IPS-NIHi7 (cell line): ENCODE data around the gene APOOL.
A peak's percentile ranks its signal among the peaks of the same experiment; 100 is the strongest.
"Not testable (repeated sequence)": the region's sequence is repeated elsewhere in the genome, so short reads cannot be mapped to it uniquely, and the experiment has no call there.

Experiments used
- DNase-seq: peaks from one replicate; pipeline ENCODE4 v3.0.0; 2012; ENCODE audit warnings: mixed read lengths; ENCODE audit errors: extremely low spot score

The APOOL gene, protein sequence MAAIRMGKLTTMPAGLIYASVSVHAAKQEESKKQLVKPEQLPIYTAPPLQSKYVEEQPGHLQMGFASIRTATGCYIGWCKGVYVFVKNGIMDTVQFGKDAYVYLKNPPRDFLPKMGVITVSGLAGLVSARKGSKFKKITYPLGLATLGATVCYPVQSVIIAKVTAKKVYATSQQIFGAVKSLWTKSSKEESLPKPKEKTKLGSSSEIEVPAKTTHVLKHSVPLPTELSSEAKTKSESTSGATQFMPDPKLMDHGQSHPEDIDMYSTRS

DNA sequence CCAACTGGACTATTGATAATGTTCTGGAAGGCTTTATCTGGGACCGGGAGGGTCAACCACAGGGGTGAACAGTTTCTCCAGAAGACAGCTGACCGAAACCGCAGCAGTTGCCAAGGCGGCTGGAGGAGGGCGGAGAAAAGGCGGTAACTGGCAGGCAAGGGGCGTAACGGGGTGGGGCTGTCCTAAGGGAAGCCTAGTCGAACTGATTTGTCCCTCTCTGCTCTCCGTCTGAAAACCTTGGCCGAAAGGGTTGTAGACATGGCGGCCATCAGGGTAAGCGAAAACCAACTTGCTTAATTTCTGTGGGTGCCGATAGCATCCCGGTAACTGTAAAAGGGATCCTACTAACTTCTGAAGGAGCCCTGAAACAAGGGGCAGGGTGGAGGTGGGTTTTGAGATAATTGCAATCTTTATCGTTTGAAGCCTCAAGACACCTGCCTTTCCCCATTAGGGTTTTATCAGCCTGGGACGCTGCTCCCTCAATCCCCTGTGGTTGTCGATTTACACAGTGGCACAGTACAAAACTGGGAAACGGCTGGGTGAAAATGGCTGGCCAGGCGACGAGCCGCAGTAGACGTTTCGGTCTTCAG lies at the start of gene APOOL:
TSS of gene APOOL (plus strand) at position 223 of the 590 bp plus-strand sequence. CDS start at position 259, 36 bp downstream.
- peak; percentile 73 for DNase-seq

DNA sequence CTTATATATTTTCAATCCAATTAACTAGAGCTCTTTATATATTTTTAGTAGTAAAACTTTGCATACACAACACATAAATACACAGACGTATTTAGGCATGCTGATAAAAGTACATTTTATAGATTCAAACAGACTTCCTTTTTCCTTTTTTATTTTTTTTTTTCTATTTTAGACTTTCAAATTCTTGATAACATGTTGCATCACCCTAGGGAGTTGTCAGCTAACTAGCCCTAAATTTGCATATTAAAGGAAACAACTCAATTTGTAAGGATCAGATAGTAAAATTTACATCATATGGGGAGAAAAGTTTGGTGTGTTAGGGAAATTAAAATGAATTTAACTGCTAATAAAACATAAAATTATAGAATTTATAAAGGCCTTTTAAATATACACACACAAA lies 47.4 kb upstream of the APOOL start:
- no peak for DNase-seq

GRCh38 chrX:84974803-84975202 lies 28.9 kb upstream of the APOOL start:
- no peak for DNase-seq

DNA sequence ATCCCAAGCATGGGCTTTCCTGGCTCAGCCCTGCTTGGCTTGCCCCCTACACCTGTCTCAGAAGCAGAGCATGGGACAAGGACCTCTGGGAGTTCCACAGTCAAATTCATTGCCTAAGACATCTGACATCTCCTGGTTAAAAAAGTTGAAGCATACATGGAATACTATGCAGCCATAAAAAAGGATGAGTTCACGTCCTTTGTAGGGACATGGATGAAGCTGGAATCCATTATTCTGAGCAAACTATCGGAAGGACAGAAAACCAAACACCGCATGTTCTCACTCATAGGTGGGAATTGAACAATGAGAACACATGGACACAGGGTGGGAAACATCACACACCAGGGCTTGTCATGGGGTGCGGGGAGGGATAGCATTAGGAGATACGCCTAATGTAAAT lies 11.9 kb upstream of the APOOL start:
- not testable (repeated sequence) for DNase-seq

- no peak for DNase-seq
These were observed 10.5 kb upstream of the APOOL start for GRCh38 chrX:84993150-84993549.

GRCh38 chrX:85001344-85001743 lies 2.3 kb upstream of the APOOL start:
- no peak for DNase-seq

DNA sequence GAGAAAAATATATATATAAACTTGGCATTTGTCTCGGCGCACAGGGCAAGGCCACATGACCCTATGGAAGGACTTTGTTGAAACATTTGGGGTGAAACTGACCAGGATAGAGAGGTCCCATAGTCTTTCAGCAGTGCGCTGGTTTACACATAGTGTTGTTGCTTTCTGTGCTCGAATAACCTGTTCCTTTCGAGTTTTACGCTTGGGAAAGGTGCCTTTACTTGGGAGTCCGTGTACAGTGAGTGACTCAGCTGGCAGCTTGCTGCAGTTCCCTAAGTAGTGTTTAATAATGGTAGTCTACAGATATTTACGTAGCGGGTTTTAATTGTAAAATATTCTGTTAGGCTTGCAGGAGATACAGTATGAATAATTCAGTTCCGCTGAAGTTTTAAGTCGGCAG lies 578 bp downstream of the APOOL start:
- no peak for DNase-seq

GRCh38 chrX:85012098-85012497 lies 8.4 kb downstream of the APOOL start:
- no peak for DNase-seq

- DNase-seq, result not testable (repeated sequence)
These were observed 11.7 kb downstream of the APOOL start for GRCh38 chrX:85015351-85015750.

GRCh38 chrX:85017721-85018120 lies 14.0 kb downstream of the APOOL start:
- DNase-seq, result no peak

GRCh38 chrX:85018471-85018870 lies 14.8 kb downstream of the APOOL start:
- DNase-seq, result no peak

DNA sequence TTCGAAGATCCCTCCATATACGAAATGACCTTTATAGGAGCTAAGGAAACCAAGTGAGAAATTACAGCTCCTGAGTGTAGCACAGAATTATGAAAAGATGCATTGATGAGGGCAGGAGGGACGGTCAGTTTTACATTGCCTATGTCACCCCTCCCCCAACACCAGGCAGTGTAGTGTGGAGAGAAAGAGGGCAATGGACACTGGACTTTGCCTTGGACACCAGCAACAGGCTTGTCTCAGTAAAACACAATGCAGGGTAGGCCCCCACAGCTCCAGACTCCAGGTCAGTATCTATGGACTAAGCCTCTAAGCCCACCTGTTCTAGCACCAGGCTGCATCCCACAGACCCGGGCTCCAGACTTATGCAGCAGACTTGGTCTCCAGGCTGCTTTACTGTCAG lies 16.5 kb downstream of the APOOL start:
- DNase-seq, result no peak

- DNase-seq, result no peak
These were observed 20.4 kb downstream of the APOOL start for GRCh38 chrX:85024044-85024443.

GRCh38 chrX:85024562-85024961 lies 20.9 kb downstream of the APOOL start:
- DNase-seq, result no peak

- DNase-seq, result no peak
These were observed 22.5 kb downstream of the APOOL start for GRCh38 chrX:85026170-85026569.

DNA sequence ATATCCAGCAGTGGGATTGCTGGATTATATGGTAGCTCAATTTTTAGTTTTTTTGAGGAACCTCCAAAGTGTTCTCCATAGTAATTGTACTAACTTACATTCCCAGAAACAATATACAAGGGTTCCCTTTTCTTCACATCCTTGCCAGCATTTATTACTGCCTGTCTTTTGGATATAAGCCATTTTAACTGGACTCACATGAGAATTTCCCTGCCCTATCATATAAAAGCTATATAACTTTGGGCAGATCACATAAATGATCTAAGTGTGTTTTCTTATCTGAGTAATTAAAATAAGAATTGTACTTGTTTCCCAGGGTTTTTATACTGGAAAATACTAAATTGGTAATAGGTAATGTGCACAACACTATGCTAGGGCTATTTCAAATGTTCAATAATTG lies 25.4 kb downstream of the APOOL start:
- no peak for DNase-seq

GRCh38 chrX:85031505-85031904 lies 27.8 kb downstream of the APOOL start:
- no peak for DNase-seq

DNA sequence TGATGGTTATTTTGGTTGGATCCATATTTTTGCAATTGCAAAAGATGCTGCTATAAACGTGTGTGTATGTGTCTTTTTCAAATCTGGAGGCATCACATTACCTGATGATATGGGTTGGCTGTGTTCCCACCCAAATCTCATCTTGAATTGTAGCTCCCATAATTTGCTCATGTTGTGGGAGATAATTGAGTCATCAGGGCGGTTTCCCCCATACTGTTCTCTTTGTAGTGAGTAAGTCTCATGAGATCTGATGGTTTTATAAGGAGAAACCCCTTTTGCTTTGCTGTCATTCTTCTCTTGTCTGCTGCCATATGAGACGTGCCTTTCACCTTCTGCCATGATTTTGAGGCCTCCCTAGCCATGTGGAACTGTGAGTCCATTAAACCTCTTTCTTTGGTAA lies 33.4 kb downstream of the APOOL start:
- DNase-seq, result no peak

DNA sequence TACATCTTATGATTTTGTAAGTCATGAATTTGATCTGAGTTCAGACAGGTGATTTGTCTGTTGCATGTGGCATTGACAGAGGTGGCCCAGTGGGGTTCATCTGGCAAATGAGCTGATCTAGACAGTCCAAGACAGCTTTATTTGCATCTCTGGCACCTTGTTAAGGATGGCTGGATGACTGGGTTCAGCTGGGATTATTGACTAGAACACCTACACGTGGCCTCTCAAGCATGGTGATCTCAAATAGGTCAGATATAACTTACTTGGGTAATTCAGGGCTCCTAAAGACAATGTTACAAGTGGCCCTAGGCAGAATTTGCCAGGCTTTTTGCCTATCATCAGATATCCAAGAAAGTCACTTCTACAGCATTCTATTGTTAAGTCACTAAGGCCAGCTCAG lies 48.0 kb downstream of the APOOL start:
- DNase-seq, result no peak

DNA sequence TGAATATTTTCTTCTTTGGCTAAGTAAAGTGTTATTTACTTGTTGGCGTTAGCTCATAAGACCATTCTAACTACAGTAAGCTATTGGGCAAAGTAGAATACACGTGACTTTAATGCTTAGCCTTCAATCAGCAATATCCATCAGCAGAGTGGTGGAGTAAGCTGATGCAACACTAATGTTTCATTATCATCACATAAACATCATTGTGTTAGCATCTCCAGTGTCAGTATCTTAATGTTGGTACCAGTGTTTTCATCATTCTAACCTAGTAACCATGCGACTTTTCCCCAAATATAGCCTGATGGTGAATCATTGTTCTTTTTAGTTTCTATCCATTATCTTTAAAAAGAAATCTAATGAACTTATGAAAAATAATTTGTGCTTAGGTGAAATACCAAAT lies 48.5 kb downstream of the APOOL start:
- no peak for DNase-seq

DNA sequence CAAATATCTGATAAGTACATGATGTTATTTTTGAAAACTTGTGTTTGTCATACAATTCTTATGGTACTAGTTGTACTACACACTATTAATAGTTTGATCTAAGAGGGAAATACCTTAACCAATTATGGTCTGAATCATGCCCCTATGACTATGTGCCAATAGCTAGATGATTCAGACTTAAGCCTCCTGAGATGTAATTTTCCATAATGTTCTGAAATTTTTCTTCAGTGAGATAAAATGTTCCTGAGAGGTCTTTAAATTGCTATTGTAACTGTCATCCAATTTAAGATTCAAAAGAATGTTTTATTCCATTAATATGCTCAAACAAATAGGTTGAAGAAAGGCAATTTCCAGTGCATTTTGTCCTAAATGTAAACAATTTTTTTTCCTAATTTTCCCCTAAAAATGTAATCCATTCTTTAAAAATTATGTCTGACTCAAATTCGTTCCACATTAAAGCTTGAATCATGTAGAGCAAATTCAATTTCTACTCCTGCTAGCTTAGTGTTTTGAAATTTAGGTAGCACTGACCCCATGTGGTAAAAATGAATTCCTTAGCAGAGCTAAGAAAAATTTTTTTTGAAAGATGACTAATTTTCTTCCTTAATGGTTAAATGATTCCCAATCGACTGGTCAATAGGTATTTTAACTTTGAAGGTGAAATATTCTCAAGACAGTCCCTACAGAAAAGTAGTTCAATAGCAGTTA lies 49.1 kb downstream of the APOOL start:
- no peak for DNase-seq

DNA sequence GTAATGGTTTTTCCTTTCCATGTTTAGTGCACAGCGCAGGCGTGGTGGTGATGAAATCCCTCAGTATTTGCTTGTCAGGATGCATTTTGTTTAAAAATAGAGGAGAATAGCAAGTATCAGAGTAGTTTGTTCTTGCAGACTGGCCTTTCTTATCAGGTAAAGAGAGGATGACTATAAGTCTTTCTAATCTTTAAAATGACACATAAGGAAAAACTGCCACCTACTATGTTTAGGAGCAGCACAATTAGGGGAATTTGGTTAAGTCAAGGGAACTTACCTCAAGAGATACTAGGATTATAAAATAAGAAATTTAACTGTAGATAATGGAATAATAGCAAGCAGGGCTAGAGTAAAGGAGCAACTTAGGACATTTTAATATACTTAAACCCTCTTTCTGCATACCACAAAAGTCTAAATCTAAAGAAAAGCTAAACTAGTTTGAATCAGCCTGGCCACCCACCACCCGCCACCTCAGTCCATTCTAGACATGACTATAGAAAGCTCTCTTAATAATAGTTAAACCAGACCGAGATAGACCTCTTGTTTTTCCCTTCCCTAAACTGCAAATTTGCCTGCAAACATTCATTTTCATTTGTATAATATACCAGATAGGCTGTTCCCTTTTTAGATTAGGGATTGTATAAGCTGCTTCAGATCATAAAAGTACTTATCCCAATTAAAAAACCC lies 62.0 kb downstream of the APOOL start:
- no peak for DNase-seq

GRCh38 chrX:85077247-85077646 lies 73.6 kb downstream of the APOOL start:
- DNase-seq, result not testable (repeated sequence)
